Renal cortical epithelial cell (primary cell): ENCODE measurements around the gene ADCY9. TPM values are rescaled to one million over a fixed set of nuclear protein-coding genes. Genes with fewer than 3 reads are reported as not detected.
"Not testable (repeated sequence)": the region's sequence is repeated elsewhere in the genome, so short reads cannot be mapped to it uniquely, and the experiment has no call there.

ENCODE experiments used
- DNase-seq: peaks from one replicate; pipeline ENCODE4 v3.0.0-alpha.2; 2011; ENCODE audit warnings: low read depth
- total RNA-seq: library from RNA; depleted of rRNA; stranded (reverse); fragments of >200 nt; gene quantifications from 2 replicates; pipeline ENCODE4 v1.2.3, GENCODE V29; 2014

ADCY9 gene
- total RNA-seq, 1 donor from 2014 or later, result 20.2 TPM

GRCh38 chr16:3950343-3951193 is 165.7 kb downstream of the ADCY9 start:
- DNase-seq, result no peak

- DNase-seq, result no peak
Observed at GRCh38 chr16:3949946-3950342, 166.3 kb downstream of the ADCY9 start.

- no peak for DNase-seq
Observed at GRCh38 chr16:3949287-3949686, 167.0 kb downstream of the ADCY9 start.

GRCh38 chr16:3948378-3948995 is 167.8 kb downstream of the ADCY9 start:
- DNase-seq, result no peak

- DNase-seq, result no peak
Observed at GRCh38 chr16:3946604-3947180, 169.6 kb downstream of the ADCY9 start.

GRCh38 chr16:3945751-3946603 is 170.3 kb downstream of the ADCY9 start:
- DNase-seq, result peak; percentile 98

GRCh38 chr16:3944457-3944856 is 171.8 kb downstream of the ADCY9 start:
- not testable (repeated sequence) for DNase-seq

GRCh38 chr16:3942146-3942545 is 174.1 kb downstream of the ADCY9 start:
- not testable (repeated sequence) for DNase-seq

GRCh38 chr16:3938843-3939624 is 177.2 kb downstream of the ADCY9 start:
- peak; percentile 40 for DNase-seq

- no peak for DNase-seq
Observed at GRCh38 chr16:3938471-3938842, 177.8 kb downstream of the ADCY9 start.

- DNase-seq, result no peak
Observed at GRCh38 chr16:3937066-3937875, 179.0 kb downstream of the ADCY9 start.

GRCh38 chr16:3935921-3936320 is 180.3 kb downstream of the ADCY9 start:
- no peak for DNase-seq

- DNase-seq, result no peak
Observed at GRCh38 chr16:3934491-3935181, 181.6 kb downstream of the ADCY9 start.

- not testable (repeated sequence) for DNase-seq
Observed at GRCh38 chr16:3927147-3927546, 189.1 kb downstream of the ADCY9 start.

- DNase-seq, result no peak
Observed at GRCh38 chr16:3924763-3925162, 191.5 kb downstream of the ADCY9 start.

- no peak for DNase-seq
Observed at GRCh38 chr16:3922241-3922640, 194.0 kb downstream of the ADCY9 start.

GRCh38 chr16:3920206-3920605 is 196.0 kb downstream of the ADCY9 start:
- DNase-seq, result no peak

- DNase-seq, result no peak
Observed at GRCh38 chr16:3919413-3919812, 196.8 kb downstream of the ADCY9 start.

- peak; percentile 31 for DNase-seq
Observed at GRCh38 chr16:3915426-3916260, 200.6 kb downstream of the ADCY9 start.
